Measurements from ENCODE around the gene LRP2BP. TPM values are rescaled to one million over a fixed set of nuclear protein-coding genes. Genes with fewer than 3 reads are reported as not detected.

LRP2BP gene
- total and polyA plus RNA-seq, 2 experiments from 2014 or later: 0.28 to 1.7 TPM

DNA sequence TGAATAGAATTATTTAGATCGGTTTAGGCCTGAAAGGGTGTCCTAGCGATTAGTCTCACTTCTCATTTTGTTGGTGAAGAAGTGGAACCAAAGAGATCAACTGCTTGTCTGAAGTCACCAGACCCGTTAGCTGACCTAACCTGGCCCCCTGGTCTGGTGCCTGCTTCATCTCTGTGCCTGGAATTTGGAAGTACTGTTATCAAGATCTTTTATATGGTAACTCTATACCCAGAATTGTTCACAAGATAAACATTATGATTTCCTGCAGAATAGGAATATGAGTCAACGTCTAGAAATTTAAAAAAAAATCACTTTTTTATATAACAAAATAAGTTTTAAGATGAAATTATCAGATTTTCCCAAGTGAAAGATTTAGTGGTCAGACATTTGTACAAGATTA is 37.2 kb downstream of the LRP2BP start:
- Histone ChIP-seq H3K4me1 (ENCODE audit: insufficient read depth) (peaks cover 6% of the 10 kb centered on the region; the same call in 1 of the 2 replicates), H3K4me2 (no peak overlapping the region), H2AFZ (no peak overlapping the region), H3K79me2 (replicated peaks; ENCODE audit: insufficient read depth) (no peaks in the 10 kb centered on the region), H3F3A (replicated peaks; ENCODE audit: low read depth) (no peaks in the 10 kb centered on the region), H4K20me1 (replicated peaks; ENCODE audit: insufficient read depth) (no peaks in the 10 kb centered on the region), H3K27me3 (ENCODE audit: insufficient read depth) (no peaks in the 10 kb centered on the region), H3K36me3 (ENCODE audit: insufficient read depth) (no peaks in the 10 kb centered on the region), H3K27ac (ENCODE audit: low read depth) (no peak overlapping the region), H3K9me2 (ENCODE audit: insufficient read depth) (no peaks in the 10 kb centered on the region), H3K4me3 (no peak overlapping the region)
- Mint-ChIP-seq H3K27ac (no peak overlapping the region), H3K27me3 (ENCODE audit: insufficient read depth, low read depth, poor library complexity) (no peaks in the 10 kb centered on the region), H3K9me3 (no peaks in the 10 kb centered on the region), H3K36me3 (ENCODE audit: low read depth) (peaks cover 3% of the 10 kb centered on the region; the same call in 1 of the 3 replicates), H3K4me3 (no peak overlapping the region), H3K4me1 (peaks cover 15% of the 10 kb centered on the region)
- ATAC-seq (no peak), DNase-seq (ENCODE audit: low spot score) (no peak)
- TF ChIP-seq, protein P1, sequence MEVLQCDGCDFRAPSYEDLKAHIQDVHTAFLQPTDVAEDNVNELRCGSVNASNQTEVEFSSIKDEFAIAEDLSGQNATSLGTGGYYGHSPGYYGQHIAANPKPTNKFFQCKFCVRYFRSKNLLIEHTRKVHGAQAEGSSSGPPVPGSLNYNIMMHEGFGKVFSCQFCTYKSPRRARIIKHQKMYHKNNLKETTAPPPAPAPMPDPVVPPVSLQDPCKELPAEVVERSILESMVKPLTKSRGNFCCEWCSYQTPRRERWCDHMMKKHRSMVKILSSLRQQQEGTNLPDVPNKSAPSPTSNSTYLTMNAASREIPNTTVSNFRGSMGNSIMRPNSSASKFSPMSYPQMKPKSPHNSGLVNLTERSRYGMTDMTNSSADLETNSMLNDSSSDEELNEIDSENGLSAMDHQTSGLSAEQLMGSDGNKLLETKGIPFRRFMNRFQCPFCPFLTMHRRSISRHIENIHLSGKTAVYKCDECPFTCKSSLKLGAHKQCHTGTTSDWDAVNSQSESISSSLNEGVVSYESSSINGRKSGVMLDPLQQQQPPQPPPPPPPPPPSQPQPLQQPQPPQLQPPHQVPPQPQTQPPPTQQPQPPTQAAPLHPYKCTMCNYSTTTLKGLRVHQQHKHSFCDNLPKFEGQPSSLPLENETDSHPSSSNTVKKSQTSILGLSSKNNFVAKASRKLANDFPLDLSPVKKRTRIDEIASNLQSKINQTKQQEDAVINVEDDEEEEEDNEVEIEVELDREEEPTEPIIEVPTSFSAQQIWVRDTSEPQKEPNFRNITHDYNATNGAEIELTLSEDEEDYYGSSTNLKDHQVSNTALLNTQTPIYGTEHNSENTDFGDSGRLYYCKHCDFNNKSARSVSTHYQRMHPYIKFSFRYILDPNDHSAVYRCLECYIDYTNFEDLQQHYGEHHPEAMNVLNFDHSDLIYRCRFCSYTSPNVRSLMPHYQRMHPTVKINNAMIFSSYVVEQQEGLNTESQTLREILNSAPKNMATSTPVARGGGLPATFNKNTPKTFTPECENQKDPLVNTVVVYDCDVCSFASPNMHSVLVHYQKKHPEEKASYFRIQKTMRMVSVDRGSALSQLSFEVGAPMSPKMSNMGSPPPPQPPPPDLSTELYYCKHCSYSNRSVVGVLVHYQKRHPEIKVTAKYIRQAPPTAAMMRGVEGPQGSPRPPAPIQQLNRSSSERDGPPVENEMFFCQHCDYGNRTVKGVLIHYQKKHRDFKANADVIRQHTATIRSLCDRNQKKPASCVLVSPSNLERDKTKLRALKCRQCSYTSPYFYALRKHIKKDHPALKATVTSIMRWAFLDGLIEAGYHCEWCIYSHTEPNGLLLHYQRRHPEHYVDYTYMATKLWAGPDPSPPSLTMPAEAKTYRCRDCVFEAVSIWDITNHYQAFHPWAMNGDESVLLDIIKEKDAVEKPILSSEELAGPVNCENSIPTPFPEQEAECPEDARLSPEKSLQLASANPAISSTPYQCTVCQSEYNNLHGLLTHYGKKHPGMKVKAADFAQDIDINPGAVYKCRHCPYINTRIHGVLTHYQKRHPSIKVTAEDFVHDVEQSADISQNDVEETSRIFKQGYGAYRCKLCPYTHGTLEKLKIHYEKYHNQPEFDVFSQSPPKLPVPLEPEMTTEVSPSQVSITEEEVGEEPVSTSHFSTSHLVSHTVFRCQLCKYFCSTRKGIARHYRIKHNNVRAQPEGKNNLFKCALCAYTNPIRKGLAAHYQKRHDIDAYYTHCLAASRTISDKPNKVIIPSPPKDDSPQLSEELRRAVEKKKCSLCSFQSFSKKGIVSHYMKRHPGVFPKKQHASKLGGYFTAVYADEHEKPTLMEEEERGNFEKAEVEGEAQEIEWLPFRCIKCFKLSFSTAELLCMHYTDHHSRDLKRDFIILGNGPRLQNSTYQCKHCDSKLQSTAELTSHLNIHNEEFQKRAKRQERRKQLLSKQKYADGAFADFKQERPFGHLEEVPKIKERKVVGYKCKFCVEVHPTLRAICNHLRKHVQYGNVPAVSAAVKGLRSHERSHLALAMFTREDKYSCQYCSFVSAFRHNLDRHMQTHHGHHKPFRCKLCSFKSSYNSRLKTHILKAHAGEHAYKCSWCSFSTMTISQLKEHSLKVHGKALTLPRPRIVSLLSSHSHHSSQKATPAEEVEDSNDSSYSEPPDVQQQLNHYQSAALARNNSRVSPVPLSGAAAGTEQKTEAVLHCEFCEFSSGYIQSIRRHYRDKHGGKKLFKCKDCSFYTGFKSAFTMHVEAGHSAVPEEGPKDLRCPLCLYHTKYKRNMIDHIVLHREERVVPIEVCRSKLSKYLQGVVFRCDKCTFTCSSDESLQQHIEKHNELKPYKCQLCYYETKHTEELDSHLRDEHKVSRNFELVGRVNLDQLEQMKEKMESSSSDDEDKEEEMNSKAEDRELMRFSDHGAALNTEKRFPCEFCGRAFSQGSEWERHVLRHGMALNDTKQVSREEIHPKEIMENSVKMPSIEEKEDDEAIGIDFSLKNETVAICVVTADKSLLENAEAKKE (CRISPR knock-in tag; IDR thresholded peaks at IDR 0.05): no peak
- TF ChIP-seq ZNF331 (CRISPR knock-in tag; IDR thresholded peaks at IDR 0.05; ENCODE audit: low read depth) (no peak), ZNF114 (CRISPR knock-in tag; IDR thresholded peaks at IDR 0.05) (no peak), EZH2 (IDR thresholded peaks at IDR 0.05; ENCODE audit: low read depth, unreplicated experiment) (no peak), POLR2AphosphoS5 (IDR thresholded peaks at IDR 0.05; ENCODE audit: low read depth) (no peak), STAT1 (IDR thresholded peaks at IDR 0.05; ENCODE audit: unreplicated experiment) (no peak), CREB1 (CRISPR knock-in tag; IDR thresholded peaks at IDR 0.05; ENCODE audit: low read depth) (no peak), JUNB (IDR thresholded peaks at IDR 0.05; ENCODE audit: unreplicated experiment) (no peak), EZH2phosphoT487 (IDR thresholded peaks at IDR 0.05; ENCODE audit: unreplicated experiment) (no peak), NANOG (IDR thresholded peaks at IDR 0.05; ENCODE audit: borderline replicate concordance) (no peak)
- TF ChIP-seq, protein P2, sequence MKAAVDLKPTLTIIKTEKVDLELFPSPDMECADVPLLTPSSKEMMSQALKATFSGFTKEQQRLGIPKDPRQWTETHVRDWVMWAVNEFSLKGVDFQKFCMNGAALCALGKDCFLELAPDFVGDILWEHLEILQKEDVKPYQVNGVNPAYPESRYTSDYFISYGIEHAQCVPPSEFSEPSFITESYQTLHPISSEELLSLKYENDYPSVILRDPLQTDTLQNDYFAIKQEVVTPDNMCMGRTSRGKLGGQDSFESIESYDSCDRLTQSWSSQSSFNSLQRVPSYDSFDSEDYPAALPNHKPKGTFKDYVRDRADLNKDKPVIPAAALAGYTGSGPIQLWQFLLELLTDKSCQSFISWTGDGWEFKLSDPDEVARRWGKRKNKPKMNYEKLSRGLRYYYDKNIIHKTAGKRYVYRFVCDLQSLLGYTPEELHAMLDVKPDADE (IDR thresholded peaks at IDR 0.05): no peak
- TF ChIP-seq, protein P3, sequence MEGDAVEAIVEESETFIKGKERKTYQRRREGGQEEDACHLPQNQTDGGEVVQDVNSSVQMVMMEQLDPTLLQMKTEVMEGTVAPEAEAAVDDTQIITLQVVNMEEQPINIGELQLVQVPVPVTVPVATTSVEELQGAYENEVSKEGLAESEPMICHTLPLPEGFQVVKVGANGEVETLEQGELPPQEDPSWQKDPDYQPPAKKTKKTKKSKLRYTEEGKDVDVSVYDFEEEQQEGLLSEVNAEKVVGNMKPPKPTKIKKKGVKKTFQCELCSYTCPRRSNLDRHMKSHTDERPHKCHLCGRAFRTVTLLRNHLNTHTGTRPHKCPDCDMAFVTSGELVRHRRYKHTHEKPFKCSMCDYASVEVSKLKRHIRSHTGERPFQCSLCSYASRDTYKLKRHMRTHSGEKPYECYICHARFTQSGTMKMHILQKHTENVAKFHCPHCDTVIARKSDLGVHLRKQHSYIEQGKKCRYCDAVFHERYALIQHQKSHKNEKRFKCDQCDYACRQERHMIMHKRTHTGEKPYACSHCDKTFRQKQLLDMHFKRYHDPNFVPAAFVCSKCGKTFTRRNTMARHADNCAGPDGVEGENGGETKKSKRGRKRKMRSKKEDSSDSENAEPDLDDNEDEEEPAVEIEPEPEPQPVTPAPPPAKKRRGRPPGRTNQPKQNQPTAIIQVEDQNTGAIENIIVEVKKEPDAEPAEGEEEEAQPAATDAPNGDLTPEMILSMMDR (conservative IDR thresholded peaks at IDR 0.05; ENCODE audit: low read depth in 2 of 2): no peak
- TF ChIP-seq, protein P4, sequence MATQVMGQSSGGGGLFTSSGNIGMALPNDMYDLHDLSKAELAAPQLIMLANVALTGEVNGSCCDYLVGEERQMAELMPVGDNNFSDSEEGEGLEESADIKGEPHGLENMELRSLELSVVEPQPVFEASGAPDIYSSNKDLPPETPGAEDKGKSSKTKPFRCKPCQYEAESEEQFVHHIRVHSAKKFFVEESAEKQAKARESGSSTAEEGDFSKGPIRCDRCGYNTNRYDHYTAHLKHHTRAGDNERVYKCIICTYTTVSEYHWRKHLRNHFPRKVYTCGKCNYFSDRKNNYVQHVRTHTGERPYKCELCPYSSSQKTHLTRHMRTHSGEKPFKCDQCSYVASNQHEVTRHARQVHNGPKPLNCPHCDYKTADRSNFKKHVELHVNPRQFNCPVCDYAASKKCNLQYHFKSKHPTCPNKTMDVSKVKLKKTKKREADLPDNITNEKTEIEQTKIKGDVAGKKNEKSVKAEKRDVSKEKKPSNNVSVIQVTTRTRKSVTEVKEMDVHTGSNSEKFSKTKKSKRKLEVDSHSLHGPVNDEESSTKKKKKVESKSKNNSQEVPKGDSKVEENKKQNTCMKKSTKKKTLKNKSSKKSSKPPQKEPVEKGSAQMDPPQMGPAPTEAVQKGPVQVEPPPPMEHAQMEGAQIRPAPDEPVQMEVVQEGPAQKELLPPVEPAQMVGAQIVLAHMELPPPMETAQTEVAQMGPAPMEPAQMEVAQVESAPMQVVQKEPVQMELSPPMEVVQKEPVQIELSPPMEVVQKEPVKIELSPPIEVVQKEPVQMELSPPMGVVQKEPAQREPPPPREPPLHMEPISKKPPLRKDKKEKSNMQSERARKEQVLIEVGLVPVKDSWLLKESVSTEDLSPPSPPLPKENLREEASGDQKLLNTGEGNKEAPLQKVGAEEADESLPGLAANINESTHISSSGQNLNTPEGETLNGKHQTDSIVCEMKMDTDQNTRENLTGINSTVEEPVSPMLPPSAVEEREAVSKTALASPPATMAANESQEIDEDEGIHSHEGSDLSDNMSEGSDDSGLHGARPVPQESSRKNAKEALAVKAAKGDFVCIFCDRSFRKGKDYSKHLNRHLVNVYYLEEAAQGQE (IDR thresholded peaks at IDR 0.05; ENCODE audit: unreplicated experiment): no peak
